GM12891 (cell line): ENCODE data around the gene ZSWIM4.

Source experiments
- DNase-seq: peaks from one replicate; pipeline ENCODE4 v3.0.0; 2011; ENCODE audit warnings: low spot score; ENCODE audit not compliant: insufficient read length
- FAIRE-seq: peaks from 2 replicates; lab custom pipeline; 2011; peaks lifted over from hg19 to GRCh38; lab: Jason Lieb, UNC
- PAX5 ChIP-seq: IDR thresholded peaks from 2 replicates; pipeline ENCODE4 v1.6.1; 2011; ENCODE audit warnings: low read length, moderate library complexity, mild to moderate bottlenecking; ENCODE audit not compliant: insufficient read depth, severe bottlenecking
- POLR2A ChIP-seq: IDR thresholded peaks from 2 replicates; pipeline ENCODE4 v1.6.1; 2011; ENCODE audit warnings: low read depth, low read length, control low read depth
- POLR2AphosphoS5 ChIP-seq: IDR thresholded peaks from 2 replicates; pipeline ENCODE4 v1.6.1; 2011; ENCODE audit warnings: low read depth, low read length, control low read depth
- POU2F2 ChIP-seq: IDR thresholded peaks from 2 replicates; pipeline ENCODE4 v1.6.1; 2011; ENCODE audit warnings: low read depth, mild to moderate bottlenecking, control low read depth, low read length, moderate library complexity
- SPI1 ChIP-seq: IDR thresholded peaks from 2 replicates; pipeline ENCODE4 v1.6.1; 2011; ENCODE audit warnings: low read depth, low read length, control low read depth
- TAF1 ChIP-seq: IDR thresholded peaks from 2 replicates; pipeline ENCODE4 v1.6.1; 2011; ENCODE audit warnings: low read depth, low read length, control low read depth

The ZSWIM4 gene

GRCh38 chr19:13866463-13867046 is 71.3 kb downstream of the ZSWIM4 start:
- DNase-seq (no peak), FAIRE-seq (peak; percentile 86)
- no peak for TF ChIP-seq PAX5
- no peak for TF ChIP-seq TAF1
- no peak for TF ChIP-seq POU2F2
- TF ChIP-seq POLR2AphosphoS5, result no peak
- no peak for TF ChIP-seq SPI1
- TF ChIP-seq POLR2A, result no peak

GRCh38 chr19:13868663-13869062 is 73.4 kb downstream of the ZSWIM4 start:
- FAIRE-seq (peak; percentile 26), DNase-seq (no peak)
- TF ChIP-seq POU2F2 (no peak), SPI1 (no peak)

- TF ChIP-seq POLR2A (no peak), POLR2AphosphoS5 (no peak), SPI1 (no peak)
These were observed 74.0 kb downstream of the ZSWIM4 start for GRCh38 chr19:13869281-13869680.

GRCh38 chr19:13870873-13871272 is 75.6 kb downstream of the ZSWIM4 start:
- no peak for TF ChIP-seq POU2F2
- no peak for TF ChIP-seq POLR2A
- no peak for TF ChIP-seq POLR2AphosphoS5
- no peak for TF ChIP-seq SPI1
- no peak for TF ChIP-seq TAF1
- TF ChIP-seq PAX5, result no peak
- no peak for FAIRE-seq
- no peak for DNase-seq

More at GRCh38 chr19:13869281-13869680, 74.0 kb downstream of the ZSWIM4 start:
- FAIRE-seq (no peak), DNase-seq (no peak)

- no peak for FAIRE-seq
- TF ChIP-seq POU2F2 (no peak), TAF1 (no peak), POLR2A (no peak), SPI1 (no peak), PAX5 (no peak), POLR2AphosphoS5 (no peak)
- no peak for DNase-seq
These were observed 77.1 kb downstream of the ZSWIM4 start for GRCh38 chr19:13872339-13872694.

GRCh38 chr19:13872695-13873389 is 77.6 kb downstream of the ZSWIM4 start:
- DNase-seq (peak; percentile 65), FAIRE-seq (peak; percentile 28)
- TF ChIP-seq TAF1 (no peak), PAX5 (no peak), SPI1 (no peak), POU2F2 (no peak), POLR2AphosphoS5 (no peak), POLR2A (no peak)

- DNase-seq (no peak), FAIRE-seq (no peak)
- TF ChIP-seq POLR2AphosphoS5, result no peak
- TF ChIP-seq PAX5, result no peak
- TF ChIP-seq POLR2A, result no peak
- no peak for TF ChIP-seq SPI1
- TF ChIP-seq TAF1, result no peak
- TF ChIP-seq POU2F2, result no peak
These were observed 78.7 kb downstream of the ZSWIM4 start for GRCh38 chr19:13873834-13874515.

- FAIRE-seq (no peak), DNase-seq (no peak)
These were observed 80.6 kb downstream of the ZSWIM4 start for GRCh38 chr19:13875824-13876223.

GRCh38 chr19:13876834-13877233 is 81.6 kb downstream of the ZSWIM4 start, which contains the start of gene NANOS3:
Gene NANOS3 (plus strand): TSS chr19:13877134. CDS start chr19:13877249, 115 bp downstream.
- no peak for TF ChIP-seq POU2F2
- no peak for TF ChIP-seq PAX5
- TF ChIP-seq SPI1, result no peak
- TF ChIP-seq POLR2AphosphoS5, result no peak
- no peak for TF ChIP-seq TAF1
- no peak for TF ChIP-seq POLR2A
- no peak for FAIRE-seq
- no peak for DNase-seq

More at GRCh38 chr19:13875824-13876223, 80.6 kb downstream of the ZSWIM4 start:
- TF ChIP-seq SPI1 (no peak), POU2F2 (no peak), POLR2AphosphoS5 (no peak), POLR2A (no peak)

GRCh38 chr19:13877303-13877702 is 82.1 kb downstream of the ZSWIM4 start:
- no peak for TF ChIP-seq SPI1
- no peak for TF ChIP-seq POLR2AphosphoS5
- no peak for TF ChIP-seq POU2F2
- no peak for TF ChIP-seq POLR2A
- no peak for TF ChIP-seq PAX5
- no peak for TF ChIP-seq TAF1
- DNase-seq (no peak), FAIRE-seq (no peak)
